GM19099 (cell line): ENCODE measurements around the gene ARAP3.

Experiments
- POLR2A ChIP-seq: IDR thresholded peaks from 3 replicates; pipeline ENCODE4 v1.6.1; 2011; ENCODE audit warnings: low read depth; ENCODE audit not compliant: insufficient read length; ENCODE audit errors: extremely low read depth

Gene ARAP3

DNA sequence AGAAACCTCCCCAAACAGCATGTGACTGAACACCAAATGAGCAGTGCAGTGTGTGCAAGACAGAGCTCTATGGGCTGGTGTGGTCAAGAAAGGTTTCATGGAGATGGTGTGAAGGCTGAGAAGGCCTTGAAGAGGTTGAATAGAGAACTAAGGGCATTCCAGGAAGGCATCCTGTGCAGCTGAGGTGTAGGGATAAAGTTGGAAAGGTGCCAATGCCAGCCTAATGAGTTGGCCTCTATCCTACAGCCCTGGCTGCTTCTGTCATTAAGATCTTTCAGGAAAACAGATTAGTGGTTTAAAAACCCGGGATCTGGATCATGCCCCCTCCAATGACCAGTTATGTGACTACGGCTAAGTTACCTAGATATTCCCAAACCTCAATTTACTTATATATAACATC, 49.4 kb downstream of the ARAP3 start:
- TF ChIP-seq POLR2A = no peak

GRCh38 chr5:141630570-141631140, 51.4 kb downstream of the ARAP3 start:
- TF ChIP-seq POLR2A = no peak

- no peak for TF ChIP-seq POLR2A
Observed at GRCh38 chr5:141628175-141628788, 53.7 kb downstream of the ARAP3 start.

GRCh38 chr5:141623611-141624010, 58.4 kb downstream of the ARAP3 start:
- no peak for TF ChIP-seq POLR2A

DNA sequence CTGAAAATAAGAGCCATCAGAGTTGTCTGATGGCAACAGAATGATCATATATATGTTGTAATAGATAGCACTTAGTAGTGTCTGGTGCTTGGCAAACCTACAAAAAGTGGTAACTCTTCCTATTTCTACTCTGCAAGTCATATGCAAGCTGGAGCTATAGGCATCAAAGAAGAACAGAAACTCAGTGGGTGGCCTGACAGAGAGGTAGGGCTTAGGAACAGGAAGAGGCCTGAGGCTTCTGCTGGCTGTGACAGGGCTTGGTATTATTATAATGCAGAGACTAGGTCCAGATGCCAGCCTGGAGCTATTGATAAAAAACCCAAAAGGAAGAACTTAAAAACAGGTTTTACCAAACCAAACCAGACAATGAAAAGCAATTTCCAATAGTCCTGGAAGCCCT, 58.8 kb downstream of the ARAP3 start:
- TF ChIP-seq POLR2A = no peak

DNA sequence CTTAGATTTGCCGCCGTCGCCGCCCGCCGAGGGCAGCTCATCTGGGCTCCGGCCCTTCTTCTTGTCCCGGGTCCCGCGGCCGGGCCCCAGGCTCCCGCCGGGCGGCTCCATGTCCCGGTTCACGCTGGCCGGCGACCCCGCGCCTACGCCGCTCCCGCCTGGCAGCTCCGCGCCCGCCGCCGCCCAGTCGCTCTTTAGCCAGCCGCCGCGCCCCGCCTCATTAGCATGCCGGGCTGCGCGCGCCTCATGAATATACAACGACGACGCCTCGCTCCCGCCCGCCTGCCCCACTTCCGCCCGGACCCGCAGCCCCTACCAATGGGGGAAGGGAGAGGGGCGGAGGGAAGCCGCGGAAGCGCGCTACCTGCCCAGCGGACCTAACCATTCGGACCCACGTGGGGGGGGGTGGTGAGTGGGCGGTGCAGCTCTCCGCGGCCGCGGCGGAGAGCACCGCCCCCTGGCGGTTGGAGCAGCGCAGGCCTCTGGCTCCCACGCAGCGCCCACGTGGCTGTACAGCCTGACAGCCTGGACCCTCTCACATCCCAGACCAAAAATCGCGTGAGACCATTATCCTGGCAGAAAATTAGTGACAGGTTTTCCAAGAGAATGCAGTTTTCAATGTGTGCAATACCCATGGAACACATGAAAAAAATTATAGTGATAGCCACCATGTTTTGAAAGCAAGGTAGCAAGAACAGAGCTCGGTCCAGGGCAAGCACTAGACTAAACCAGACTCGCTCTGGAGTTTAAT, 63.1 kb downstream of the ARAP3 start, which contains the start of gene DIAPH1:
Gene DIAPH1, minus strand, starts transcription at position 197 of the 751 bp plus-strand sequence. Its CDS starts 86 bp downstream, at position 111.
- TF ChIP-seq POLR2A = peak; percentile 79

- no peak for TF ChIP-seq POLR2A
Observed at GRCh38 chr5:141618030-141618803, 63.8 kb downstream of the ARAP3 start.

- TF ChIP-seq POLR2A = no peak
Observed at GRCh38 chr5:141617682-141618029, 64.4 kb downstream of the ARAP3 start.

- TF ChIP-seq POLR2A = no peak
Observed at GRCh38 chr5:141617128-141617527, 64.9 kb downstream of the ARAP3 start.

DNA sequence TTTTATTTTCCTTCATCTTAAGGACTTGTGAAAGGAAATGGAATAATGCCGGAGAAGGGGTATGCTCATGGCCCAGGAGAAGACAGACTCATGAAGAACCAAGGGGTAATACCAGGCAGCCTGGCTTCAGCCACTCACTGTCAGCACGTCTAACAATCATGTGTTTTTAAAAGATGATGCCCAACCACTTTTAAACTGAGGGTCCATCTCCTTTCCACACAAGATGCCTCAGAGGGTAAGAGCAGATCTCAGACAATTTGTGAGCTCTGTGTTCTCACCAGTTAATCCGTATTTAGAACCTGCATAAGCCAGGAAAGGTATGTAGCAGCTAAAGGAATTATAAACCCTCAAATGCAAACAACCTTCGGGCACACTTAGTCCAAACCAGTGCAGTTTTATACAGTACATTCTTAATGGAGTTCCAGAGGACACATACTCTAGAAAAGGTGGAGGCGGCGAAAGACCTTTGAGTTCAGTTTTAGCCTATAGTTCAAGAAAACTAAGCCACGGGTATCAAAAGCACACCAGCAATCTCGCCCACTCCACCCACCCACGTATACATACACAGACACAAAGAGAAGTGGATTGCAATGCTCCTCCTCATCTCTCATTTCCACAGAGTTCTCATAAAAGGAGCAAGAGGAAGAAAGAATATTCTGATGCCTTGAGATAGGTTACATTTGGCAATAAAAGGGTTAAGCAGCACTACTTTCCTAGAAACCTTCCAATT, 65.9 kb downstream of the ARAP3 start:
- no peak for TF ChIP-seq POLR2A

DNA sequence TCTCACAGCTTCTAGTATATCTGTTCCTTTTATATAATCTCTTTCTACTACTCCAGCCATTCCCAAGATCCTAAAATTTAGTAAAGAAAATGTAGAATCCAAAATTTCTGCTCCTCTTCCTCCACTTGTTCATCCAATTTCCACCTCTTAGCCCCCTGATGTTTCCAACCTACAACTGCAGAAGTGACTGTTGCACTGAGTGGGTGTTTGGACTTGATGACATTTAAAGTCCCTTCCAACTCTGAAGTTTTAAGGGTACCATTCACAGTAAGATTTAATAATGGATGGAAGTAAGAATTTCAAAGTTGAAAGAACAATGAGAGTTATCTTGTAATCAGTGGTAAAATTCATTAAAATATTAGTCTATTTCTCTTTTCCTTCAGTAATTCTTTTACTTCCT, 68.7 kb downstream of the ARAP3 start:
- no peak for TF ChIP-seq POLR2A

GRCh38 chr5:141611289-141611688, 70.7 kb downstream of the ARAP3 start:
- TF ChIP-seq POLR2A = no peak

DNA sequence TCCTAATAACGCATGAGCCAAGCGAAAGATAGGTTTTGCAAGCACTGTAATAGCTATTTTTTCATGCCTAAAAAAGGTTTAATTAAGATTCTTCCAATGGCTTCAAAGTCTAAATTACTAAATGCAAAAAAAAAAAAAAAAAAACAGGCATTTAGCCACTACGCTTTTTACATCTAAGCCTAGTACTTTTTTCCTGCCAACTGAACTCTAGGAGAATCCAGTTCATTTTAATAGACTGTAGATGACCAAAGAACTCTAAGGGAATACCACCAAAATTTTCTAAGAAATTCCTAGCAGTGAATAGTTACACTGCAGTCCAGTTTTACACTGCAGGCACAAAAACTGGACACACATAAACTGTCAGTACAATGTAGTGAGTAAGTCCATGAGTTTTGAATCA, 73.0 kb downstream of the ARAP3 start:
- no peak for TF ChIP-seq POLR2A

DNA sequence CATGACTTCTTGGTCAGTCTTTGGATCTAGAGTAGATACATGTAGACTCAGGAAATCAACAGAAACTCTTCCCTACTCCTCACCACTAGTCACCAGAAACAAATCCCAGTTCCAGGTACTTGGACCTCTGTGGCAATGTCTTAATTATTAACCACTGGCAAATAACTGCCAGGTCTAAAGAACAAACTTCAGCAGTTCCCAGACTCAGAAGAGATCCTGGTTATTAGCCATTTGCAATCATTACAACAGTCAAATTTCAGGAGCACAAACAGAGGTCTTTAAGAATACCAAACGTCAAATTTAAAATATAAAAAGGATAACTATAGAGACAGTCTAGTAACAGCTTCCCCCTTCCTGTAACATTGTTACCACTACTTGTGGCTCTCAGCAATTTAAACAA, 73.5 kb downstream of the ARAP3 start:
- TF ChIP-seq POLR2A = no peak

DNA sequence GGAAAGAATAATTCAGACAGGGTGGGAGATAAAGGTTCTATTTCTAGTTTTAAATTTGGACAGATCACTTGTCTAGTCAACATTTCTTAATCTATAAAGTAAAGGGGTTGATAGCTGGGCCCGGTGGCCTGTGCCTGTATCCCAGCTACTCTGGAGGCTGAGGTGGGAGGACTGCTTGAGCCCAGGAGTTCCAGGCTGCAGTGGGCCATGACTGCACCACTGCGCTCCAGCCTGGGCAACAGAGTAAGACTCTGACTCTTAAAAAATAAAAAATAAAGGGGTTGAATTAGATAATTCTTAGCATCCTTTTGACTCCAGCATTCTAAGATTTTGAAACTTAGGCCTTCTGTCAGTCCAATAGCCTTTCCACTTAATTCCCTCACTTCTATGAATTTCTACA, 74.0 kb downstream of the ARAP3 start:
- TF ChIP-seq POLR2A = no peak

GRCh38 chr5:141605523-141606277, 76.3 kb downstream of the ARAP3 start:
- no peak for TF ChIP-seq POLR2A
